GM21390 (cell line): ENCODE measurements around the gene SLC13A3.

ENCODE experiments used
- ATAC-seq: cut with Tn5 transposase; IDR thresholded peaks from one replicate; pipeline ENCODE4 v1.9.1; 2021; ENCODE audit not compliant: unreplicated experiment

Gene SLC13A3

DNA sequence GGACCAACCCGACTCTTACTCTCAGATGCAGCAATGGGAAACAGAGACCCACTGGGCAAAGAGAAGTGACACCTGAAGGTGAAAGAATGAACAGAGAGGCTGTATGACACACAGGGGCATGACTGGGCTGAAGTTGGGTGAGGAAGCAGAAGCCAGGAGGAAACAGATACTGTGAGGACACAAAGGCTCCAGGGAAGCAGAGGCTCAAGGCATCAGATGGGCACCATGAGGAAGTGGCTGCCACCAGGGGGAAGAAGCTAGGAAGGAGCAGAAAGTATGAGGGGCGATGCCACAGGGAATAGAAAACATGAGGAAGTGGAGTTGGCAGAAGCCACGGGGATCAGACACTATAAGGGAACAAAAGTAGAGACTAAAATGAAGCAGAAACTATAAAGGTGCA, 69.9 kb downstream of the SLC13A3 start:
- ATAC-seq = no peak

GRCh38 chr20:46580613-46581205, 70.5 kb downstream of the SLC13A3 start:
- ATAC-seq = no peak

GRCh38 chr20:46578745-46579144, 72.5 kb downstream of the SLC13A3 start:
- ATAC-seq = no peak

DNA sequence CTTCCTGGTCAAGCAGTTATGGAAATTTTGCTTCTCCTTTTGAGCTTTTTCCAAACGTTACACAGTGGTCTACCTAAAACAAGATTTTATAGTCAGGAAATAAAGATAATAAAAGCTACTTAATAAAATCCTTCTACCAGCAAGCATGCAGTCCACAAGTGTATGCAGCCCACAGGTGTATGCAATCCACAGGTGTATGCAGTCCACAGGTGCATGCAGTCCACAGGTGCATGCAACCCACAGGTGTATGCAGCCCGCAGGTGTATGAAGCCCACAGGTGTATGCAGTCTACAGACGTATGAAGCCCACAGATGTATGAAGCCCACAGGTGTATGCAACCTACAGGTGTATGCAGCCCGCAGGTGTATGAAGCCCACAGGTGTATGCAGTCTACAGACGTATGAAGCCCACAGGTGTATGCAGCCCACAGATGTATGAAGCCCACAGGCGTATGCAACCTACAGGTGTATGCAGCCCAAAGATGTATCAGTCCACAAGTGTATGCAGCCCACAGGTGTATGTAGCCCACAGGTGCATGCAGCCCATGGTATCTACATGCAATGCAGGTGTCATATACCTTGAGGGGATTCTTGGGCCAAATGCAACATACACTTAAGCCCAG, 74.4 kb downstream of the SLC13A3 start:
- ATAC-seq = no peak

- ATAC-seq = no peak
These were observed 75.3 kb downstream of the SLC13A3 start for GRCh38 chr20:46575937-46576461.

- no peak for ATAC-seq
These were observed 75.9 kb downstream of the SLC13A3 start for GRCh38 chr20:46575394-46575793.

DNA sequence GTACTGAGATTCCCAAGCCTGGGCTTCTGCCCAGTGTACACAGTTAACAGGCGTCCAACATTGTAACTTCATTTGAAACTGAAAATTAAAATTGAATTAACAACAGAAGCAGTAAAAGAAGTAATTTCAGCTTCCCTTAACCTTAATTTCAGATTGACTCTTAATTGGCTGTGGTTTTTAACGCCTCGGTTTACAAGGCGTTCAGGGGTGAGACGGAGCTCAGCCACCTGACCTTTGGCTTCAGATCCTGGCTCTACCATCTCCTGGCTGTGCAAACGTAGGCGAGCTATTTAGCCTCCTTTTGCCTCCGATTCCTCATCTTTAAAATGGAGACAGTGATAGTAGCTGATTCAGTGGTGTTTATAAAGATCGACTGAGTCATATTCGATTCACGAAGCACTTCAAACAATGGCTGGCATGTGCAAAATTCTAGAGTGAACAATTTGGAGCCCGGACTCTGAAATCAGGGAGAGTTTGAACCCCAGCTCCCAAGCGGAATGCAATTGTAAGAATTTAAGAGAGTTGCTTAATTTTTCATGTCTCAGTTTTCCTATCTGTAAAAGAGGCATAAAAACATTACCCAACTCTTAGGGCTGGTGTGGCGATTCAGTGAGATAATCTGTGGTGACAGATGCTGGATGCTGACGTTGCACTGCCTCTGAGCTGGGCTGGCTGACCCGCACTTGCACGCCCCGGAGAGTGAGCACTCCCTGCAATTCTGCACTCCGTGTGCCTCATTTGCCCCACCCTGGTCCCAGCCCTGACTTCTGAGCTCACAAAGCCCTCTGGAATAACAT, 77.3 kb downstream of the SLC13A3 start:
- ATAC-seq = no peak

- no peak for ATAC-seq
These were observed 78.0 kb downstream of the SLC13A3 start for GRCh38 chr20:46573234-46573633.

GRCh38 chr20:46572790-46573189, 78.5 kb downstream of the SLC13A3 start:
- ATAC-seq = no peak

DNA sequence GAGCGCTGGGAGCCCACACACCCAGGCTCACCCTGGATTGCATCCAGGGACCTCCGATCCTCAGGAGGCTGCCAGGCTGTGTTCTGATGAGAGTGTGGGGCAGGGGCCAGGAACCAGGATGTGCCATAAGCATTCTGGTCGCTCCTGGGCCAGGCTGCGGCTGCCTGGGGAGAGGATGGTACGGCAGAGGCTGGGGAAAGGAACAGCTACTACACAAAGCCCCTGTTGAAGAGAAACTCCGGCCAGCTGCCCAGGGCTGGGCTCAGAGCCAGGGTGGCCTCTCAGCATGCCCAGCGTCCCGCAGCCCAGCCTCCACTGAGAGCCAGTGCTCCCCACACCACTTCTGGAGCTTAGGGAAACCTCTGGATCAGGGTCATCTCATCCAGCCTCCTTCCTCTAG, 79.1 kb downstream of the SLC13A3 start:
- no peak for ATAC-seq

DNA sequence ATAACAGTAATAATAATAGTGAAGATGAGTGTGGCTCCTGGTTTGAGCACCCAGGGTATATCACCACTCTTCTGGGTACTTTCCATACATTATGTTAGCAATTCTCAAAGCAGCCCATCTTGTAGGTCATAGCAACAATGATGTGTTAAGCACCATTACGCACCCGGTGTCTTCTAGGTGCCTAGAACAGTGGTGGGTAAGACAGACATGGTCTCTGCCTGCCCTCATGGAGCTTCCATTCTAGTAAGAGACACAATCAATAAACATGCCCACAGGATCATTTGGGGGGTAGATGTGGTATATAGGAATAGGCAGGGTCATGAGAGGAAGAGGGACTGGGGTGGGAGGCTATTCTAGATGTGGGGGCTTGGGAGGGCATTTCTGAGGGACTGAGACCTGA, 79.8 kb downstream of the SLC13A3 start:
- ATAC-seq = no peak

- ATAC-seq = no peak
These were observed 80.3 kb downstream of the SLC13A3 start for GRCh38 chr20:46570956-46571355.

- ATAC-seq = no peak
These were observed 81.3 kb downstream of the SLC13A3 start for GRCh38 chr20:46569961-46570360.

GRCh38 chr20:46568570-46569129, 82.6 kb downstream of the SLC13A3 start:
- ATAC-seq = no peak

DNA sequence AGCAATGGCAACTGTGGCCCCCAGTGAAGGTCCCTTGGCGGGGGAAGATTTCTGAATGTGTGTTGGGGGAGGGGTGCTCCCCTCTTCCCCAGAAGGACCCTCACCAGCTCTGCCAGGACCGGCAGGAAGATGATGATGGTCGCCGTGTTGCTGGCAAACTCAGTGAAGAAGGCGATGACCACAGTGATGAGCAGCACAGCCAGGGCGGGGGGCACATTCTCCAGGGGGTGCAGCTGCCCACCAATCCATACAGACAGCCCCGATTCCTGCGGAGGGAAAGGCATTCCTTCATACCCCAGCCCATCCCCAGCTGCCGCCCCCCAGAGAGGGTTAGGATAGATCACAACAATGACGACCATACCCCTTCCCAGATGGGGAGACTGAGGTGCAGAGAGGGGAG, 85.1 kb downstream of the SLC13A3 start:
- ATAC-seq = no peak

DNA sequence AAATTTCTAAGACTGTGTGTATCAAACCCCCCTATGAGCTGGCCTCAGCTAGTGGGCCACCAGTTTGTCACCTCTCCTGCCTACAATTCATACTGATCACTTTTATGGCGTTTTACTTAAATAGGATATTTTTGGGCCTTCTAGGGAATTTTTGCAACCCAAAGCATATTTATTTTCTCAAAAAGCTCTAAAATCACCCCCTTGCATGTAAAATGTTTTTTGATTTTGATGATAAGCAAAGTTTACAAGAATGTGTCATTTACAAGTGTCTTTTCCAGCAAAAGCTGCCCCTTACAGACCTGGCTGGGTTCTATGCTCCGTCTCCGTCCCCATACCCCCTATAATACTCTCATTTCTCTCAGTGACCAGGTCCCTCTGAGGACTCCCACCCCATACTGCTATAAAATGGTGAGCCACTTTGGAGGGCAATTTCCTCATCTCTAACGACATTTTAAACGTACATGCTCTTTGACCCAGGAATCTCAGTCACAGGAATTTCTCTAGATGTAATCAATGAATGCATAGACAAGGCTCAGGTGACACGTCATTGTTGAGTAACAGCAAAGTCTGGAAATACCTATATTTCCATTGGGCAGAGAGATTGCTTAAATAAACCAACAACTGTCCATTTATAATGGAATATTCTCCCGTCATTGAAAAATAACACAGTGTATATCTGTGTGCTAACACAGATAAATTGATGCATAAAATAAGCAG, 86.9 kb downstream of the SLC13A3 start:
- ATAC-seq = no peak

- no peak for ATAC-seq
These were observed 87.4 kb downstream of the SLC13A3 start for GRCh38 chr20:46563860-46564221.

DNA sequence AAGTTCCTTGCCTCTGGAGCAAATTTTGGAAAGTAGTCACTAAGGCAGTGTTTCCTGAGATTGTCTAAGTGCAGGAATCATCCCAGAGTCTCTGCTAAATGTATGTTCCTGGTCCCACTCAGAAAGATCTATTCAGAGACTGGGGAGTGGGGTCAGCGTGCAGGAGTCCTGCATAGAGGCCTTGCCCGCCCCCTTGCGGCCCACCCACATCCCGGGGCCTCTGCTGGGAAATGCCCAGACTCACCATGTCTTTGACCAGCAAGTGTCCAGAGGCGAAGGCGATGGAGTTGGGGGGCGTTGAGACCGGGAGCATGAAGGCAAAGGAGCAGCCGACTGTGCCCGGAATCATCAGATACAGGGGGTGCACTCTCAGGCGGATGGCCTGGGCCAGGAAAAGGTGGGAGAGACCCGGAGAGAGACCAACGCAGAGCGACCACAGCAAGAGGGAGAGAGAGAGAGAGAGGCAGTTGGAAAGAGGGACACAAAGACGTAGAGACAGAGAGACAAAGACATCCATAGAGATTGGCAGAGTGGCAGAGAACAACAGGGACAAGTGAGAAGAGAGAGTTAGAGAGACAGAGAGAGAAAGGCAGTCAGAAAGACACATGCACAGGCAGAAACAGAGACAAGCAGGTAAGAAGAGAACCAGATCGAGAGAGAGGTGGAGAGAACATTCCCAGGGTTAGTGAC, 87.9 kb downstream of the SLC13A3 start:
- ATAC-seq = no peak

DNA sequence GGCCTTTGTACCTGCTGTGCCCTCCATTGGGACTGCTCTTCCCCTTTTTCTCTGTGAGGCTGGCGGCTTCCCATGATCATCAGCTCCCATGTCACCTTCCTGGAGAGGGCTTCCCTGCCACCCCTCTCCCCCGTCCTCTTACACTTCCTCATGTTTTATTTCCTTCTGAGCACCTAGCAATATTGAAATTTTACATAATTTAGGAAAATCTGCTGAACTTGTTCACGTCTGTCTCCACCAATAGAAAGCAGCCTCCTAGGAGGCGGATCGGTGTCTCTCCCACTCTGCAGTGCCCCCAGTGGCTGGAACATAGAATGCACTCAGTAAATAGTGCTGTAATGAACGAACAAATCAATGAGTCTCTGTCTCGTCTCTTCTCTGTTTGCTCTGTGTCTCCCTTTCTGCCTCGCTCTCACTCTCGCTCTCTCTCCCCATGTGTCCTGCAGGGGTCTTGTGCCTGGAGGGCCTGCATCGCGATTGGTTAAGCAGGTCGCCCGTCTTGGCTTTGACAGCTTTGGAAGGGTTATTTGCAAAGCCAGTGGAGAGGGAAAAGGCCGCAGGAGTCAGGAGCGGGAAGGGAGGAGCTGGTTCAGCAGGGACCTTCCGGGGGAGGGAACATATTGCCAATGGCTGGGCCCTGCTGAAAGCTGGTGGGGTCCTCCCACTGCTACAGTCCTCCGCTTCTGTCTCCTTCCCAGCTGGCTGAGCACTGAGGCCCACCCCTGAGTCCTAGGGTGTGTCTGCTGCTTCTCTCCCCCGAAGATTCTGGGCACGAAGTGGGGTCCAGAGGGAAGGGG, 88.7 kb downstream of the SLC13A3 start:
- peak; percentile 70 for ATAC-seq

GRCh38 chr20:46562009-46562372, 89.3 kb downstream of the SLC13A3 start:
- ATAC-seq = no peak
